ENCODE results near the gene RAPGEFL1. TPM values are rescaled to one million over a fixed set of nuclear protein-coding genes. Genes with fewer than 3 reads are reported as not detected.
"Not testable (repeated sequence)": the region's sequence is repeated elsewhere in the genome, so short reads cannot be mapped to it uniquely, and the experiment has no call there.

RAPGEFL1 gene
- total and polyA plus RNA-seq, 2 donors (not counting 1 experiment from before 2014, with no cell fraction given) = 1.2 to 1.6 TPM

GRCh38 chr17:40224718-40225550, 47.7 kb downstream of the RAPGEFL1 start:
- H4K20me1 ChIP-seq (ENCODE audit: control insufficient read depth, extremely low read depth, insufficient read depth, low read length) = no peaks in the 10 kb centered on the region
- H2AFZ ChIP-seq (ENCODE audit: low read length) = no peak overlapping the region
- H3K27me3 ChIP-seq (ENCODE audit: control insufficient read depth, insufficient read depth, low read length) = no peaks in the 10 kb centered on the region
- H3K79me2 ChIP-seq (ENCODE audit: control insufficient read depth, insufficient read depth, low read length) = peaks cover 48% of the 10 kb centered on the region
- peak; percentile 59 to 88 for DNase-seq (ENCODE audit: low read depth in 2 of 2)
- H3K27ac ChIP-seq (ENCODE audit: insufficient read depth, low read length) = no peak overlapping the region
- H3K4me2 ChIP-seq (ENCODE audit: extremely low read depth, insufficient read depth, low read length) = peak overlapping the region; percentile 57
- H3K4me3 ChIP-seq (replicated peaks in 1 of 4; ENCODE audit: control extremely low read depth in 1 of 4, insufficient read depth in 1 of 4, low read depth in 3 of 4, low read length in 4 of 4) = no peak overlapping the region
- H3K36me3 ChIP-seq (ENCODE audit: control insufficient read depth, insufficient read depth, low read length) = no peaks in the 10 kb centered on the region
- no peaks in the 10 kb centered on the region for H3K9me3 ChIP-seq (ENCODE audit: control insufficient read depth, insufficient read depth, low read depth, low read length)
- H3K9ac ChIP-seq (ENCODE audit: insufficient read depth, low read length) = no peak overlapping the region
- peaks cover 6% of the 10 kb centered on the region for H3K4me1 ChIP-seq (ENCODE audit: control insufficient read depth, extremely low read depth, insufficient read depth, low read length)
- TF ChIP-seq EZH2 (IDR thresholded peaks at IDR 0.05; ENCODE audit: low read length, missing control alignments) = no peak
- no peak for TF ChIP-seq CTCF (conservative IDR thresholded peaks at IDR 0.05 in 1 of 2, IDR thresholded peaks at IDR 0.05 in 1 of 2; ENCODE audit: low read depth in 1 of 2, low read length in 2 of 2)

GRCh38 chr17:40229146-40229545, 51.9 kb downstream of the RAPGEFL1 start:
- H3K79me2 ChIP-seq (ENCODE audit: control insufficient read depth, insufficient read depth, low read length) = peaks cover 29% of the 10 kb centered on the region
- H3K9ac ChIP-seq (ENCODE audit: insufficient read depth, low read length); H3K9me3 ChIP-seq (ENCODE audit: control insufficient read depth, insufficient read depth, low read depth, low read length); DNase-seq (ENCODE audit: low read depth in 2 of 2); H3K36me3 ChIP-seq (ENCODE audit: control insufficient read depth, insufficient read depth, low read length); H3K27me3 ChIP-seq (ENCODE audit: control insufficient read depth, insufficient read depth, low read length); H3K27ac ChIP-seq (ENCODE audit: insufficient read depth, low read length); H3K4me2 ChIP-seq (ENCODE audit: extremely low read depth, insufficient read depth, low read length); H2AFZ ChIP-seq (ENCODE audit: low read length); H3K4me3 ChIP-seq (replicated peaks in 1 of 4; ENCODE audit: control extremely low read depth in 1 of 4, insufficient read depth in 1 of 4, low read depth in 3 of 4, low read length in 4 of 4); H3K4me1 ChIP-seq (ENCODE audit: control insufficient read depth, extremely low read depth, insufficient read depth, low read length); H4K20me1 ChIP-seq (ENCODE audit: control insufficient read depth, extremely low read depth, insufficient read depth, low read length): not testable (repeated sequence)

GRCh38 chr17:40230670-40231069, 53.4 kb downstream of the RAPGEFL1 start:
- Histone ChIP-seq H3K9me3 (ENCODE audit: control insufficient read depth, insufficient read depth, low read depth, low read length) (no peaks in the 10 kb centered on the region), H3K79me2 (ENCODE audit: control insufficient read depth, insufficient read depth, low read length) (peaks cover 17% of the 10 kb centered on the region), H3K4me2 (ENCODE audit: extremely low read depth, insufficient read depth, low read length) (no peak overlapping the region), H3K4me3 (replicated peaks in 1 of 4; ENCODE audit: control extremely low read depth in 1 of 4, insufficient read depth in 1 of 4, low read depth in 3 of 4, low read length in 4 of 4) (no peak overlapping the region), H3K27ac (ENCODE audit: insufficient read depth, low read length) (no peak overlapping the region), H3K4me1 (ENCODE audit: control insufficient read depth, extremely low read depth, insufficient read depth, low read length) (no peaks in the 10 kb centered on the region), H2AFZ (ENCODE audit: low read length) (no peak overlapping the region), H3K9ac (ENCODE audit: insufficient read depth, low read length) (no peak overlapping the region), H4K20me1 (ENCODE audit: control insufficient read depth, extremely low read depth, insufficient read depth, low read length) (no peaks in the 10 kb centered on the region), H3K36me3 (ENCODE audit: control insufficient read depth, insufficient read depth, low read length) (no peaks in the 10 kb centered on the region), H3K27me3 (ENCODE audit: control insufficient read depth, insufficient read depth, low read length) (no peaks in the 10 kb centered on the region)
- no peak for DNase-seq (ENCODE audit: low read depth in 2 of 2)
- TF ChIP-seq EZH2 (IDR thresholded peaks at IDR 0.05; ENCODE audit: low read length, missing control alignments) = no peak
- TF ChIP-seq CTCF (conservative IDR thresholded peaks at IDR 0.05 in 1 of 2, IDR thresholded peaks at IDR 0.05 in 1 of 2; ENCODE audit: low read depth in 1 of 2, low read length in 2 of 2) = no peak

GRCh38 chr17:40231928-40232327, 54.7 kb downstream of the RAPGEFL1 start:
- DNase-seq (ENCODE audit: low read depth in 2 of 2); H3K9ac ChIP-seq (ENCODE audit: insufficient read depth, low read length); H3K4me1 ChIP-seq (ENCODE audit: control insufficient read depth, extremely low read depth, insufficient read depth, low read length); H2AFZ ChIP-seq (ENCODE audit: low read length); H3K4me2 ChIP-seq (ENCODE audit: extremely low read depth, insufficient read depth, low read length); H3K36me3 ChIP-seq (ENCODE audit: control insufficient read depth, insufficient read depth, low read length); H3K27ac ChIP-seq (ENCODE audit: insufficient read depth, low read length); H3K4me3 ChIP-seq (replicated peaks in 1 of 4; ENCODE audit: control extremely low read depth in 1 of 4, insufficient read depth in 1 of 4, low read depth in 3 of 4, low read length in 4 of 4); H3K27me3 ChIP-seq (ENCODE audit: control insufficient read depth, insufficient read depth, low read length); H3K9me3 ChIP-seq (ENCODE audit: control insufficient read depth, insufficient read depth, low read depth, low read length); H4K20me1 ChIP-seq (ENCODE audit: control insufficient read depth, extremely low read depth, insufficient read depth, low read length): not testable (repeated sequence)
- H3K79me2 ChIP-seq (ENCODE audit: control insufficient read depth, insufficient read depth, low read length) = peaks cover 13% of the 10 kb centered on the region
